NCI-H748 (cell line): ENCODE measurements around the gene VANGL2.
A peak's percentile ranks its signal among the peaks of the same experiment; 100 is the strongest.
"Not testable (repeated sequence)": the region's sequence is repeated elsewhere in the genome, so short reads cannot be mapped to it uniquely, and the experiment has no call there.

Experiments
- DNase-seq: peaks from one replicate; lab custom pipeline; 2025; ENCODE audit not compliant: unreplicated experiment; lab: John Stamatoyannopoulos, UW

The VANGL2 gene

DNA sequence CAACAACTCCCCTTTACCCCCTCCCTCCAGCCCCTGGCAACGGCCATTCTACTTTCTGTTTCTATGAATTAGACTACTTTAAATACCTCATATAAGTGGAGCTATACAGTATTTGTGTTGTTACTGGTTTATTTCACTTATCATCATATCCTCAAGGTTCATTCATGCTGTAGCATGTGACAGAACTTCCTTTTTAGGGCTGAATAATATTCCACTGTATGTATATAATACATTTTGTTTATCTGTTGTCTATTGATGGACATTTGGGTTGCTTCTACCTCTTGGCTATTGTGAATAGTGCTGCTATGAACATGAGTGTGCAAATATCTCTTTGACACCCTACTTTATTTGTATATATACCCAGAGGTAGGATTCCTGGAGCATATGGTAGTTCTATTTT, 31.3 kb upstream of the VANGL2 start:
- no peak for DNase-seq

GRCh38 chr1:160370561-160371345, 29.6 kb upstream of the VANGL2 start:
- no peak for DNase-seq

DNA sequence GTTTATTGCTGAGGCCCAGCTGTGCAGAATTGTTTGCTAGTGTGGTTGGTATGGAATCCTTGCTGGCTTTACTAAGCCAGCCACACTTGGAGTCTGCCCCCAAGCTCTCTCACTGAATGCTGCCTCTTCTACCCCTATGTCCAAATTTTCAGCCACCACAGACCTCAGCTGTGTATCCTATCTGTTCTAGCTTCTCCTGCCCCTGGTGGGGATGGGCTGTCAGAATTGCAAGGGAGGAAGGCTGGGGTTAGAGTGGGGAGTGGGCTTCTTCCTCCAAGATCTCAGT, 29.1 kb upstream of the VANGL2 start:
- no peak for DNase-seq

GRCh38 chr1:160371756-160372155, 28.6 kb upstream of the VANGL2 start:
- DNase-seq, result no peak

GRCh38 chr1:160373696-160374095, 26.7 kb upstream of the VANGL2 start:
- no peak for DNase-seq

DNA sequence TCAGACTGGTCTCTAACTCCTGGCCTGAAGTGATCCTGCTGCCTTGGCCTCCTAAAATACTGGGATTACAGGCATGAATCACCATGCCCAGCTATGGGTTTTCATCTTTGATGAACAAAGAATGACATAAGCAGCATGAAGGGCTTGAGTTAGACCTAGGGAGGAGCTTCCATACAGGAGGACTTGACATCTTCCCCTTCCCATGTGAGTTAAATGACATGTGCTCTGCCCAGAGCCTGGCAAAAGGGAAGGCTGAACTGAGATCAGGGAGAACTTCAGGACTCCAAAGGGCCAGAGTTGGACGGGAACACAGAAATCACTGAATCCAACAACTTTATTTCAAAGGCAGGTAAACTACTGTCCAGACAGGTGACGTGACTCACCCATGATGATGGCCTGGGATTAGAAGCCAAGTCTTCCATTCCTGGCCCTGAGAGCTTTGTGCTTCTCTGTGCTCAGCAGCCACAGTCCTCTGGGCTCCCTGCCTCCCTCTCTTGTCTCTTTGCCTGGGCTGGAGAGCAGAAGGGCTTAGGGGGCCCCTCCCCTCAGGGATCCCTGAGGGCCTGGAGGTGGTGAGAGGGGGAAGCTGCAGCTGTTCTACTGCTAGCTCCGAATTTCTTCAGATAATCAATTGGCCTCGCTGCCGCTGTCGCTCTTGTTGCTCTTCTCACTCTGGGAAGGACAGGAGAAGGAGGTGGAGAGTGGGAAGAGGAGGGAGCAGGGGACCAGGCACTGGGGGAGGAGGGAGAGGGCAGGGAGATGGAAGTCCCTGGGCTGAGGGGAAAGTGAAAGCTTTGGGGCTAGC, 25.9 kb upstream of the VANGL2 start:
- DNase-seq, result no peak

GRCh38 chr1:160375788-160376524, 24.4 kb upstream of the VANGL2 start:
- peak; percentile 31 for DNase-seq

DNA sequence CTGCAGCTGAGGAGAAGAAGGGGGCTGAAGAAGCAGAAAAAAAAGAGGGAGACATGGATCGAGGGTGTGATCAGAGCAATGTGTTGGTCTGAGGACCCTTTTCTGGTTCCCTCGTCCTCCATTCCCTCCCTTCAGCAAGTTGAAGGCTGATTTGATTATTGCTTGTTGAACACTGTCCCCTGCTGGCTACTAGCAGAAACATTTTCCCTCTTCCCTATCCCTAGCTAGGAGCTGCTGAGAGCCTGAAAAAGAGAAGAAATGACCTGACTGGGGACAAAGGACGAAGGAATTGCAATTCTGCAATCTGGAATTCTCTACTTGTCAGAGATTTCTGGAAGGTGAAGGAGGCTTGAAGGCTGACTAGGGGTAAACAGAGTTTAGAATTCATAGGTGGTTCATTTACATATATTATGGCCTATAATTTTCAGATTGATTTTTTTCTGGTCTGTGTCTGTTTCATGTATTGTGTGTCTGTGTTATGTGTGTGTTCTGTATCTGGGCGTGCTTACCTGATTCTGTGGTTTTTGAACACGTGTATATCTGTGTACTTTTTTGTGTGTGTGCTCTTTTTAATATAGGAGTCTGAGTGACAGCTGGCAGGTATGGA, 23.7 kb upstream of the VANGL2 start:
- DNase-seq, result peak; percentile 78

- no peak for DNase-seq
These were observed 22.7 kb upstream of the VANGL2 start for GRCh38 chr1:160377585-160378206.

DNA sequence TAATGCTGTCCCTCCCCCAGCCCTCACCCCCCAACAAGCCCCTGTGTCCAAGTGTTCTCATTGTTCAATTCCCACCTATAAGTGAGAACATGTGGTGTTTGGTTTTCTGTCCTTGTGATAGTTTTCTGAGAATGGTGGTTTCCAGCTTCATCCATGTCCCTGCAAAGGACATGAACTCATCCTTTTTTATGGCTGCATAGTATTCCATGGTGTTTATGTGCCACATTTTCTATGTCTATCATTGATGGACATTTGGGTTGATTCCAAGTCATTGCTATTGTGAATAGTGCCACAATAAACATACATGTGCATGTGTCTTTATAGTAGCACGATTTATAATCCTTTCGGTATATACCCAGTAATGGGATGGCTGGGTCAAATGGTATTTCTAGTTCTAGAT, 15.6 kb upstream of the VANGL2 start:
- DNase-seq, result not testable (repeated sequence)

DNA sequence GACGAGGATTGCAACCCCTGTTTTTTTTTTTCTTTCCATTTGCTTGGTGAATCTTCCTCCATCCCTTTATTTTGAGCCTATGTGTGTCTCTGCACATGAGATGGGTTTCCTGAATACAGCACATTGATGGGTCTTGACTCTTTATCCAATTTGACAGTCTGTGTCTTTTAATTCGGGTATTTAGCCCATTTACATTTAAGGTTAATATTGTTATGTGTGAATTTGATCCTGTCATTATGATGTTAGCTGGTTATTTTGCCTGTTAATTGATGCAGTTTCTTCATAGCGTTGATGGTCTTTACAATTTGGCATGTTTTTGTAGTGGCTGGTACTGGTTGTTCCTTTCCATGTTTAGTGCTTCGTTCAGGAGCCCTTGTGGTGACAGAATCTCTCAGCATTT, 12.0 kb upstream of the VANGL2 start:
- not testable (repeated sequence) for DNase-seq

DNA sequence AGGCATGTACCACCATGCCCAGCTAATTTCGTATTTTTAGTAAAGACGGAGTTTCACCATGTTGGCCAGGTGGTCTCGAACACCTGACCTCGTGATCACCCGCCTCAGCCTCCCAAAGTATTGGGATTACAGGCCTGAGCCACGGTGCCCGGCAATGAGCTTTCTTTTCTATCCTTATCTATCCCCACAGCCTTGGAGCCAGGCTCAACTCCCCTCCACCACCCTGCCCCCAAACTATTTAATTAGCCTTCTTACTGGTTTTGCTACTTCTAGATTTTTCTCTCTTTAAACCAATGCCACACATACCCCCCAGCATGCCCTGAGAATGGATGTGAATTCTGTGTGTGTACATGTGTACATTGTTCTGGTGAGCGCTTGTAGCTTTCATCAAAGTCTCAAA, 5.7 kb upstream of the VANGL2 start:
- DNase-seq, result no peak

DNA sequence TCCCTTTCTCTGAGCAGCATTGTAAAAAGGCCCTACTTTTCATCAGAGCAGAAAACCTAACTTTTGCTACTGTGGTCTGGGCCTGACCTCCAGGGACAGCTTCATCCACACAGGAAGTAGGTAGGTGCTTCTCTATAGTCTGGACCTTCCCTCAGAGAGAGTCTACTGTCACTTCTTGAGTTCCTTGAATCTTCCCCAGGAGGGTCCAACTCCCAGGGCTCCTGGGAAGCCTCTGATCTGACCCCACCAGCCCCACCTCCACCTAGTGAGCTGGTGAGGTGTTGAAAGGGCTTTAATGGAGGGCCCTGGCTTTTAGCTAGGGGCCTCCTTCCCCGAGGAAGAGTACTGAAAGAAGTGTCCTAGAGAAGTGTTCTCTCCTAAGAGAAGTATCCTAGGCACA, 2.7 kb upstream of the VANGL2 start:
- no peak for DNase-seq

DNA sequence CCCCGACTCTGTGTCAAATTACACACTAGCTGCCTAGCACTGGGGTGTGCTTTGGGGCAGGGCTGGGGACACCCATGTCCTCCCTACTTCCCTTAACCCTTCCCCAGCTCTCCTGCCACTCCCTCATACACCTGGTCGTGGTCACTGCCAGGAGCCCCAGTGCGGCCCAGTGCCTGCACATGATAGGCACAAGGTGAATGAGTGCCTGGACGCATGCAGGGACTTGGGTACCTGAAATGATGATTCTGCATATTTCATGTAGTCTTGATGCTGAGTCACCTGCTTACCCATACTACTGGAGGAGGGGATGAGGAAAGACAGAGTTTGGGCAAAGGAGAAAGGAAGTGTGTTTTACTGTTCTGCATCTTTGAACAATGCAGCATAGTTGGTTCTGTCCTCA, 1.5 kb upstream of the VANGL2 start:
- DNase-seq, result no peak

- DNase-seq, result no peak
These were observed 681 bp upstream of the VANGL2 start for GRCh38 chr1:160399544-160400222.

- DNase-seq, result peak; percentile 59
These were observed 502 bp downstream of the VANGL2 start for GRCh38 chr1:160400646-160401486.

- peak; percentile 48 for DNase-seq
These were observed 1.1 kb downstream of the VANGL2 start for GRCh38 chr1:160401487-160401805.

DNA sequence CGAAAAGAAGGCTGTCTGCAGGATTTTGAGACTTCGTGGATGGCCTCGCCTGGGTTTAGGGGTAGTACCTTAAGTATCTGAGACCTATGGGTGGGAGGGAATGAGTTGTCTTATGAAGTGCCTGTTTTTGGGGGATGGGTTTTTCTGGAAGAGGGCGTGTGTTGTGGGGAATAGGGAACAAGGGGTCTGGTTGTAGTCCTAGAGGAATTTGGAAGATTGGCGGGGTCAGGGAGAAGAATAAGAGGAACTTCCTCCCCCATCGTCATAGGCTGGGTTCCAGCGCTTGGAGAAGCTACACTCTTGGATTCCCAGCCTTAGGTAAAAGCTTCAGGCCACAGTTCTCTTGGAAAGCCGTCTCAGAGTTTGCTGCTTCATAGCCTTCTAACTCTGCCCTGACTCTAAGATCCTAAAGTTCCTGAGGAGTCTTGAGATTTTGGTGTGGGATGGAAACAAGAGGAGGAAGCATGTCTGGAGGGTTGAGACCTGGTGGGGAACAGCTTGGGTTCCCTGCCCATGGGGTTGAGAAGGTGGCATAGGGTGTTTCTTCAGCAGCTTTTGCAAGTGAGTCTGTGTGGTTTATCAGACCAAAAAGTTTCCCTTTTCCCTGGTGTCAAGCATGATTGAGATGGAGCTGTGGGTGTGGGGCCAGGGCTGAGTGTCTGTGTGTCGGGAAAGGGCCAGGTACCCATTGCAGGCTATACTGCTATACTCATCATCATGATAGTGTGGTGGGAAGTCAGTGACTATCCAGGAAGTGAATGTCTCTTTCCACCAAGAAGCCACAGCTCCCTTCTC, 1.8 kb downstream of the VANGL2 start:
- DNase-seq, result no peak

GRCh38 chr1:160403244-160403643, 2.9 kb downstream of the VANGL2 start:
- no peak for DNase-seq
